Jurkat, Clone E6-1 (cell line): ENCODE data around the gene GSKIP. TPM values are rescaled to one million over a fixed set of nuclear protein-coding genes. Genes with fewer than 3 reads are reported as not detected.
A peak's percentile ranks its signal among the peaks of the same experiment; 100 is the strongest.
"Not testable (repeated sequence)": the region's sequence is repeated elsewhere in the genome, so short reads cannot be mapped to it uniquely, and the experiment has no call there.

ENCODE experiments used
- DNase-seq: peaks from one replicate; pipeline ENCODE4 v3.0.0-alpha.2; 2011; ENCODE audit warnings: low read depth, low spot score
- H3K4me3 ChIP-seq: 2 replicates; pipeline ENCODE4 v1.5.1; 2011; ENCODE audit warnings: mild to moderate bottlenecking, low read length, control low read depth, moderate library complexity
- polyA plus RNA-seq: library from polyadenylated mRNA; unstranded; fragments of >200 nt; gene quantifications from one replicate; pipeline ENCODE4 v1.2.1, GENCODE V29; 2012; ENCODE audit warnings: missing spikeins; ENCODE audit not compliant: insufficient read length, insufficient read depth

Gene GSKIP
- 18.7 TPM for polyA plus RNA-seq

- peak within 1 kb of the TSS; percentile 87 for H3K4me3 ChIP-seq
- peak; percentile 89 for DNase-seq
These were observed at the start of gene GSKIP, which contains the start of gene ATG2B for GRCh38 chr14:96362965-96363750. Gene GSKIP (plus strand): TSS chr14:96363526. CDS start chr14:96382248, 18,722 bp downstream. Gene ATG2B (minus strand): TSS chr14:96363341. CDS start chr14:96362976, 365 bp downstream.

GRCh38 chr14:96316087-96316486, 47.2 kb upstream of the GSKIP start:
- DNase-seq, result no peak

GRCh38 chr14:96318836-96319235, 44.5 kb upstream of the GSKIP start:
- H3K4me3 ChIP-seq, result no peak overlapping the region
- no peak for DNase-seq

More at GRCh38 chr14:96316087-96316486, 47.2 kb upstream of the GSKIP start:
- no peak overlapping the region for H3K4me3 ChIP-seq

- H3K4me3 ChIP-seq, result no peak overlapping the region
These were observed 42.7 kb upstream of the GSKIP start for GRCh38 chr14:96320605-96321004.

GRCh38 chr14:96324219-96324618, 39.1 kb upstream of the GSKIP start:
- H3K4me3 ChIP-seq, result no peak overlapping the region
- no peak for DNase-seq

More at GRCh38 chr14:96320605-96321004, 42.7 kb upstream of the GSKIP start:
- DNase-seq, result no peak

- DNase-seq, result no peak
- H3K4me3 ChIP-seq, result no peak overlapping the region
These were observed 24.8 kb upstream of the GSKIP start for GRCh38 chr14:96338551-96338950.

GRCh38 chr14:96341323-96341722, 22.0 kb upstream of the GSKIP start:
- DNase-seq, result no peak
- no peak overlapping the region for H3K4me3 ChIP-seq

- DNase-seq, result no peak
- H3K4me3 ChIP-seq, result no peak overlapping the region
These were observed 17.7 kb upstream of the GSKIP start for GRCh38 chr14:96345669-96346068.

- DNase-seq, H3K4me3 ChIP-seq: not testable (repeated sequence)
These were observed 15.4 kb upstream of the GSKIP start for GRCh38 chr14:96347957-96348356.

- DNase-seq, result no peak
- no peak overlapping the region for H3K4me3 ChIP-seq
These were observed 13.8 kb upstream of the GSKIP start for GRCh38 chr14:96349286-96350075.

GRCh38 chr14:96351986-96352385, 11.3 kb upstream of the GSKIP start:
- no peak for DNase-seq

GRCh38 chr14:96352708-96353107, 10.6 kb upstream of the GSKIP start:
- no peak for DNase-seq
- H3K4me3 ChIP-seq, result no peak overlapping the region

More at GRCh38 chr14:96351986-96352385, 11.3 kb upstream of the GSKIP start:
- no peak overlapping the region for H3K4me3 ChIP-seq

GRCh38 chr14:96354246-96354645, 9.1 kb upstream of the GSKIP start:
- no peak for DNase-seq
- no peak overlapping the region for H3K4me3 ChIP-seq

- DNase-seq, result no peak
- H3K4me3 ChIP-seq, result no peak overlapping the region
These were observed 6.1 kb upstream of the GSKIP start for GRCh38 chr14:96357216-96357615.

GRCh38 chr14:96359959-96360358, 3.4 kb upstream of the GSKIP start:
- H3K4me3 ChIP-seq, result no peak overlapping the region

GRCh38 chr14:96362071-96362964, 1.0 kb upstream of the GSKIP start:
- peak overlapping the region; percentile 87 for H3K4me3 ChIP-seq
- DNase-seq, result peak; percentile 87

More at GRCh38 chr14:96359959-96360358, 3.4 kb upstream of the GSKIP start:
- no peak for DNase-seq

GRCh38 chr14:96363751-96364336, 518 bp downstream of the GSKIP start:
- H3K4me3 ChIP-seq, result peak overlapping the region; percentile 86
- DNase-seq, result no peak

- no peak overlapping the region for H3K4me3 ChIP-seq
- DNase-seq, result no peak
These were observed 1.6 kb downstream of the GSKIP start for GRCh38 chr14:96364962-96365361.

GRCh38 chr14:96368534-96368933, 5.2 kb downstream of the GSKIP start:
- no peak overlapping the region for H3K4me3 ChIP-seq
- no peak for DNase-seq
